H1 (cell line): ENCODE data around the gene RADIL. TPM values are rescaled to one million over a fixed set of nuclear protein-coding genes. Genes with fewer than 3 reads are reported as not detected.

Experiments used
- CTCF ChIA-PET: fragments of 300-600 bp; sonication (Branson Sonifier 250); formaldehyde crosslinking; loops from one replicate; lab custom pipeline; 2021; ENCODE audit not compliant: partially characterized antibody; lab: Charles Lee
- POLR2A ChIA-PET: fragments of 300-600 bp; sonication (Branson Sonifier 250); formaldehyde crosslinking; loops from one replicate; lab custom pipeline; 2021; ENCODE audit warnings: inconsistent platforms; ENCODE audit not compliant: partially characterized antibody; lab: Charles Lee
- DNase-seq, 2 experiments: peaks; one replicate each; pipeline versions ENCODE4 v3.0.0 to v3.0.0-alpha.2; 2010 to 2022; ENCODE audit warnings: low spot score in 2 of 2, low read depth in 1 of 2, mixed read lengths in 1 of 2
- FAIRE-seq: peaks from 2 replicates; lab custom pipeline; 2011; peaks lifted over from hg19 to GRCh38; lab: Jason Lieb, UNC
- H2AFZ ChIP-seq: 2 replicates; pipeline ENCODE4 v1.8.1; 2012; ENCODE audit warnings: low read length, inconsistent platforms
- H2AK5ac ChIP-seq: 2 replicates; pipeline ENCODE4 v1.6.1; 2013; ENCODE audit warnings: low read depth, low read length
- H2BK120ac ChIP-seq: replicated peaks from 2 replicates; pipeline ENCODE3; 2013; ENCODE audit warnings: low read depth, low read length, inconsistent platforms
- H2BK12ac ChIP-seq: 2 replicates; pipeline ENCODE4 v1.6.1; 2013; ENCODE audit warnings: low read depth, low read length
- H2BK15ac ChIP-seq: 2 replicates; pipeline ENCODE4 v1.6.1; 2013; ENCODE audit warnings: low read length
- H2BK20ac ChIP-seq: 2 replicates; pipeline ENCODE4 v1.6.1; 2013; ENCODE audit warnings: low read length
- H2BK5ac ChIP-seq: 2 replicates; pipeline ENCODE4 v1.6.1; 2013; ENCODE audit warnings: low read depth, low read length
- H3K14ac ChIP-seq: 2 replicates; pipeline ENCODE4 v1.6.1; 2013; ENCODE audit warnings: inconsistent platforms; ENCODE audit not compliant: insufficient read length
- H3K18ac ChIP-seq: 2 replicates; pipeline ENCODE4 v1.6.1; 2013; ENCODE audit warnings: low read length; ENCODE audit errors: extremely low read depth
- H3K23ac ChIP-seq: 2 replicates; pipeline ENCODE4 v1.6.1; 2013; ENCODE audit warnings: inconsistent platforms; ENCODE audit not compliant: insufficient read length
- H3K23me2 ChIP-seq: 2 replicates; pipeline ENCODE4 v1.6.1; 2013; ENCODE audit warnings: low read depth, low read length
- H3K27ac ChIP-seq: 2 replicates; pipeline ENCODE4 v1.6.1; 2011; ENCODE audit warnings: low read depth, low read length, inconsistent platforms
- H3K27me3 ChIP-seq, 4 experiments: replicated peaks in 1 of 4; 1 replicate in 1 of 4; 2 replicates in 3 of 4; pipeline versions ENCODE4 v1.6.1 to v1.8.1; 2011 to 2013; ENCODE audit warnings: low read length in 3 of 4, mild to moderate bottlenecking in 3 of 4, inconsistent platforms in 2 of 4, mixed read lengths in 2 of 4, moderate library complexity in 1 of 4; ENCODE audit not compliant: control insufficient read depth in 3 of 4, insufficient read depth in 3 of 4; ENCODE audit errors: extremely low read depth in 1 of 4
- H3K36me3 ChIP-seq, 4 experiments: 2 replicates each; pipeline versions ENCODE4 v1.6.1 to v1.8.1; 2011 to 2013; ENCODE audit warnings: mild to moderate bottlenecking in 4 of 4, low read length in 3 of 4, moderate library complexity in 2 of 4, control low read depth in 1 of 4, inconsistent platforms in 1 of 4; ENCODE audit not compliant: insufficient read depth in 4 of 4, control insufficient read depth in 2 of 4
- H3K4ac ChIP-seq: replicated peaks from 2 replicates; pipeline ENCODE3; 2013; ENCODE audit warnings: low read length, low read depth, mixed read lengths, inconsistent platforms; ENCODE audit not compliant: insufficient read length
- H3K4me1 ChIP-seq, 4 experiments: replicated peaks in 1 of 4; 1 replicate in 1 of 4; 2 replicates in 3 of 4; pipeline versions ENCODE4 v1.6.1 to v1.8.1; 2011 to 2013; ENCODE audit warnings: low read length in 3 of 4, inconsistent platforms in 2 of 4, mixed read lengths in 1 of 4; ENCODE audit not compliant: insufficient read depth in 4 of 4, control insufficient read depth in 3 of 4
- H3K4me2 ChIP-seq, 2 experiments: 2 replicates each; pipeline versions ENCODE4 v1.6.1 to v1.8.1; 2011 to 2013; ENCODE audit warnings: low read depth in 2 of 2, low read length in 2 of 2, control low read depth in 1 of 2, inconsistent platforms in 1 of 2, mild to moderate bottlenecking in 1 of 2; ENCODE audit not compliant: insufficient read depth in 1 of 2
- H3K4me3 ChIP-seq, 4 experiments: fragments of 200-600, 300-600 bp in 1 of 4; sonication (generic), shearing (Covaris generic), sonication (Bioruptor Twin) in 1 of 4; 2 replicates each; pipeline versions ENCODE4 v1.5.1 to v1.8.1; 2011 to 2016; ENCODE audit warnings: low read length in 4 of 4, low read depth in 3 of 4, control low read depth in 2 of 4, inconsistent platforms in 2 of 4, mild to moderate bottlenecking in 2 of 4, mixed read lengths in 1 of 4, moderate library complexity in 1 of 4; ENCODE audit not compliant: insufficient read depth in 2 of 4; ENCODE audit errors: extremely low read depth in 1 of 4
- H3K56ac ChIP-seq: replicated peaks from 2 replicates; pipeline ENCODE3; 2013; ENCODE audit warnings: low read depth, mild to moderate bottlenecking, mixed read lengths, low read length, inconsistent platforms; ENCODE audit not compliant: insufficient read length
- H3K79me1 ChIP-seq: 2 replicates; pipeline ENCODE4 v1.6.1; 2013; ENCODE audit warnings: low read depth, low read length, control low read depth
- H3K79me2 ChIP-seq, 2 experiments: 2 replicates each; pipeline versions ENCODE4 v1.6.1 to v1.8.1; 2012 to 2013; ENCODE audit warnings: low read length in 2 of 2, mild to moderate bottlenecking in 2 of 2, inconsistent platforms in 1 of 2; ENCODE audit not compliant: insufficient read depth in 2 of 2, control insufficient read depth in 1 of 2
- H3K9ac ChIP-seq, 4 experiments: replicated peaks in 1 of 4; 1 replicate in 1 of 4; 2 replicates in 3 of 4; pipeline versions ENCODE4 v1.6.1 to v1.8.1; 2011 to 2013; ENCODE audit warnings: low read depth in 3 of 4, low read length in 3 of 4, control low read depth in 2 of 4, mild to moderate bottlenecking in 2 of 4, moderate library complexity in 2 of 4, inconsistent platforms in 1 of 4; ENCODE audit errors: extremely low read depth in 1 of 4
- H3K9me3 ChIP-seq, 2 experiments: 2 replicates each; pipeline versions ENCODE4 v1.6.1 to v1.8.1; 2012 to 2013; ENCODE audit warnings: mild to moderate bottlenecking in 2 of 2, moderate library complexity in 2 of 2, control low read depth in 1 of 2, inconsistent platforms in 1 of 2, low read depth in 1 of 2, low read length in 1 of 2, mixed read lengths in 1 of 2; ENCODE audit not compliant: insufficient read depth in 2 of 2
- H4K20me1 ChIP-seq, 2 experiments: replicated peaks in 1 of 2; 2 replicates each; pipeline versions ENCODE3 to v1.8.1; 2011 to 2013; ENCODE audit warnings: inconsistent platforms in 2 of 2, low read length in 2 of 2, mild to moderate bottlenecking in 1 of 2; ENCODE audit not compliant: insufficient read depth in 2 of 2, control insufficient read depth in 1 of 2
- H4K5ac ChIP-seq: 2 replicates; pipeline ENCODE4 v1.6.1; 2013; ENCODE audit warnings: low read length, low read depth, mixed read lengths, inconsistent platforms; ENCODE audit not compliant: insufficient read length
- H4K8ac ChIP-seq: 2 replicates; pipeline ENCODE4 v1.8.0; 2013; ENCODE audit warnings: mild to moderate bottlenecking, moderate library complexity, low read length, inconsistent platforms; ENCODE audit not compliant: insufficient read depth; ENCODE audit errors: extremely low read depth
- H4K91ac ChIP-seq: replicated peaks from 2 replicates; pipeline ENCODE3; 2013; ENCODE audit warnings: low read length, mixed read lengths, inconsistent platforms; ENCODE audit not compliant: insufficient read length
- ASH2L ChIP-seq: fragments of 200-600, 300-600 bp; sonication (generic); IDR thresholded peaks from one replicate; pipeline ENCODE4 v1.7.1; 2017; ENCODE audit warnings: low read length
- JUND ChIP-seq: IDR thresholded peaks from 2 replicates; pipeline ENCODE4 v1.6.1; 2011; ENCODE audit warnings: mild to moderate bottlenecking, improper control_type of control experiment, low read length
- RAD21 ChIP-seq, 2 experiments: IDR thresholded peaks in 1 of 2; conservative IDR thresholded peaks in 1 of 2; 2 replicates each; pipeline ENCODE4 v1.6.1; 2011; ENCODE audit warnings: low read depth in 2 of 2, low read length in 2 of 2, improper control_type of control experiment in 1 of 2, inconsistent platforms in 1 of 2, mild to moderate bottlenecking in 1 of 2, moderate library complexity in 1 of 2
- SUZ12 ChIP-seq: fragments of 200-600 bp; sonication (generic); IDR thresholded peaks from 2 replicates; pipeline ENCODE4 v1.6.1; 2012; ENCODE audit warnings: mild to moderate bottlenecking, inconsistent platforms, low read length, moderate library complexity, mixed read lengths
- WGBS, 2 experiments: shearing (Covaris generic) in 1 of 2; methylation state at CpG; one replicate each; pipeline versions ENCODE4 v1.1.6 to v1.1.7; 2013 to 2015; ENCODE audit warnings: low lambda C conversion rate in 2 of 2, mixed read lengths in 2 of 2, inconsistent platforms in 1 of 2, low coverage in 1 of 2, missing lambda C conversion rate in 1 of 2; ENCODE audit not compliant: insufficient replicate concordance in 2 of 2, insufficient coverage in 1 of 2, insufficient read length in 1 of 2; ENCODE audit errors: extremely low coverage in 1 of 2, missing lambda C conversion rate in 1 of 2; 5-methylcytosine and 5-hydroxymethylcytosine counted together
- polyA plus RNA-seq, 7 experiments: library from polyadenylated mRNA; depleted of rRNA in 3 of 7; stranded (reverse) in 5 of 7; unstranded in 2 of 7; fragments of >200 nt in 5 of 7; fragments of 200-250 nt in 2 of 7; gene quantifications; 1 replicate in 5 of 7; 2 replicates in 1 of 7; 4 replicates in 1 of 7; pipeline versions ENCODE4 v1.2.1 to v1.2.3, GENCODE V29; 2011 to 2013; ENCODE audit warnings: missing spikeins in 2 of 7, mixed read lengths in 2 of 7
- total RNA-seq: library from RNA; stranded (reverse); fragmentation: NEBNext Ultra II Directional; extraction: Animal tissue kit (Norgen Biotek cat#: 25700); gene quantifications from 2 replicates; pipeline ENCODE4 v1.2.1, GENCODE V29; 2021

RADIL gene
- total and polyA plus RNA-seq, 2 of the 8 experiments (the other 6 are each of a cell fraction or from before 2014, with no cell fraction given), result 5.0 to 5.4 TPM

DNA sequence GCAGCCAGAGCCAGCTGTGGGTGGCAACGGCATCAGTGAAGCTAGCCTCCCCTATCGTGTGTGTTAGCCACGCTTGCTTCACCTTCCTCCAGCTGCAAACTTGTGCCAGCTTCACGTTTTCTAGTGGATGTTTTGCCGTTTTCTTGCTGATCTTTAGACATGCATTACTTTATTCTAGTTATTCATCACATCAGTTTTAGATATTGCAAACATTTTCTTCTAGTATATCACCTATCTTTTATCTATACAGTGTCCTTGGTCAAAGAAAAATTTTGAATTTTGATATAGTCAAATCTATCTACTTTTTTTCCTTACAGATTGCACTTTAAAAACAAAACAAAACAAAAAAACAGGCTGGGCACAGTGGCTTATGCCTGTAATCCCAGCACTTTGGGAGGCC is 15.0 kb downstream of the RADIL start:
- no peaks in the 10 kb centered on the region for H3K36me3 ChIP-seq
- 86% methylated on average over 5 of the region's 5 CpGs; no CpG with 5 or more reads in 1 of the 2 experiments for WGBS, 2 experiments
- H4K91ac ChIP-seq, result no peak overlapping the region
- no peaks in the 10 kb centered on the region for H3K79me1 ChIP-seq
- H3K18ac ChIP-seq, result no peak overlapping the region
- no peak overlapping the region for H4K8ac ChIP-seq
- no peak overlapping the region for H3K4ac ChIP-seq
- no peak overlapping the region for H2AFZ ChIP-seq
- no peaks in the 10 kb centered on the region for H4K20me1 ChIP-seq
- no peak overlapping the region for H4K5ac ChIP-seq
- H3K14ac ChIP-seq, result no peak overlapping the region
- no peak overlapping the region for H3K4me3 ChIP-seq
- H3K9me3 ChIP-seq, result no peaks in the 10 kb centered on the region
- H3K4me2 ChIP-seq, result no peak overlapping the region
- no peak overlapping the region for H3K23ac ChIP-seq
- no peak for DNase-seq
- H3K23me2 ChIP-seq, result no peaks in the 10 kb centered on the region
- H2BK120ac ChIP-seq, result no peak overlapping the region
- no peak overlapping the region for H3K56ac ChIP-seq
- ChIA-PET CTCF (interaction anchor here (1.0 to 2.2 kb wide), 3 partner anchors 9 to 23 kb away, joined by 3 to 8 read pairs (median 4); partner anchors contain the start of gene RADIL), POLR2A (no interaction called here)
- H2BK12ac ChIP-seq, result no peak overlapping the region
- no peak overlapping the region for H2BK5ac ChIP-seq
- H2AK5ac ChIP-seq, result no peak overlapping the region
- H3K27me3 ChIP-seq, result no peaks in the 10 kb centered on the region
- H3K79me2 ChIP-seq, result no peaks in the 10 kb centered on the region
- no peak overlapping the region for H2BK20ac ChIP-seq
- H3K27ac ChIP-seq, result no peak overlapping the region
- no peak overlapping the region for H2BK15ac ChIP-seq
- H3K4me1 ChIP-seq, result peaks cover 0 to 10% (median 4%) of the 10 kb centered on the region in 4 experiments; a peak in 2 of 7 replicates
- no peak for FAIRE-seq
- H3K9ac ChIP-seq, result no peak overlapping the region
- TF ChIP-seq SUZ12 (no peak), JUND (no peak), RAD21 (IDR thresholded peaks at IDR 0.05 in 1 of 2, conservative IDR thresholded peaks at IDR 0.05 in 1 of 2; ENCODE audit: low read depth in 2 of 2, low read length in 2 of 2) (no peak), ASH2L (no peak)
